ENCODE measurements around the gene C15orf39. TPM values are rescaled to one million over a fixed set of nuclear protein-coding genes. Genes with fewer than 3 reads are reported as not detected.

The C15orf39 gene
- total RNA-seq, 1 donor from 2014 or later = 73.2 TPM

GRCh38 chr15:75178938-75179745 is 22.5 kb upstream of the C15orf39 start:
- DNase-seq (no peak), ATAC-seq (ENCODE audit: low read depth) (no peak)
- intact Hi-C loops (cut with micrococcal nuclease) = loop anchor here (2.0 kb wide), 1 partner anchor 22 kb away; the partner anchor contains the start of gene C15orf39
- H3K36me3 Mint-ChIP-seq (ENCODE audit: low read depth) = no peaks in the 10 kb centered on the region
- TF ChIP-seq, protein P1, sequence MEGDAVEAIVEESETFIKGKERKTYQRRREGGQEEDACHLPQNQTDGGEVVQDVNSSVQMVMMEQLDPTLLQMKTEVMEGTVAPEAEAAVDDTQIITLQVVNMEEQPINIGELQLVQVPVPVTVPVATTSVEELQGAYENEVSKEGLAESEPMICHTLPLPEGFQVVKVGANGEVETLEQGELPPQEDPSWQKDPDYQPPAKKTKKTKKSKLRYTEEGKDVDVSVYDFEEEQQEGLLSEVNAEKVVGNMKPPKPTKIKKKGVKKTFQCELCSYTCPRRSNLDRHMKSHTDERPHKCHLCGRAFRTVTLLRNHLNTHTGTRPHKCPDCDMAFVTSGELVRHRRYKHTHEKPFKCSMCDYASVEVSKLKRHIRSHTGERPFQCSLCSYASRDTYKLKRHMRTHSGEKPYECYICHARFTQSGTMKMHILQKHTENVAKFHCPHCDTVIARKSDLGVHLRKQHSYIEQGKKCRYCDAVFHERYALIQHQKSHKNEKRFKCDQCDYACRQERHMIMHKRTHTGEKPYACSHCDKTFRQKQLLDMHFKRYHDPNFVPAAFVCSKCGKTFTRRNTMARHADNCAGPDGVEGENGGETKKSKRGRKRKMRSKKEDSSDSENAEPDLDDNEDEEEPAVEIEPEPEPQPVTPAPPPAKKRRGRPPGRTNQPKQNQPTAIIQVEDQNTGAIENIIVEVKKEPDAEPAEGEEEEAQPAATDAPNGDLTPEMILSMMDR (IDR thresholded peaks at IDR 0.05) = no peak
- CTCF ChIA-PET = interaction anchor here (1.7 kb wide), 1 partner anchor 136 kb away, joined by 5 read pairs; no protein-coding TSS in a partner anchor
- H3K4me1 Mint-ChIP-seq = peaks cover 12% of the 10 kb centered on the region
- peaks cover 42% of the 10 kb centered on the region for H3K27me3 Mint-ChIP-seq
- no peaks in the 10 kb centered on the region for H3K9me3 Mint-ChIP-seq
- no peak overlapping the region for H3K4me3 Mint-ChIP-seq
- H3K27ac Mint-ChIP-seq = no peak overlapping the region
- POLR2A ChIA-PET = interaction anchor here (0.6 to 1.2 kb wide), 3 partner anchors 8 to 136 kb away, joined by 3 to 5 read pairs (median 3); partner anchors contain the start of gene C15orf39

DNA sequence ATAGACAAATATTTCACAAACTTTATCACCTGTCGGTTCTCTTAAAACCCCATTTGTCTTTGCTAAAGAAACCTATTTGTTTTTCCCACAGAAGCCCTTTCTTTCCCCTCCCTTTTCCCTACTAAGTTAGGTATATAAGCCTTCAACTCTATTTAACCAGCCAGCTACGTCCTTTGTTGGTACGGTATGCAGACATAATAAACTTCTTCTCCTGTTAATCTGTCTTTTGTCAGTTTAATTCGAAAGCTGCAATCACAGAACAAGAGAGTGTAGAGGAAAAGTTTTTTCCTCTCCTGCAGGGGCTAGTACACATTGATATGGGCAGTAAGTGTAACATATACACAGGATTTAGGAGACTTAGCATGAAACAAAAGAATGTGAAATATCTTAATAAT is 21.9 kb upstream of the C15orf39 start:
- H3K27me3 Mint-ChIP-seq = peaks cover 43% of the 10 kb centered on the region
- CTCF ChIA-PET = interaction anchor here (1.7 kb wide), 1 partner anchor 137 kb away, joined by 5 read pairs; no protein-coding TSS in a partner anchor
- H3K27ac Mint-ChIP-seq = no peak overlapping the region
- H3K4me1 Mint-ChIP-seq = peaks cover 18% of the 10 kb centered on the region
- ATAC-seq (ENCODE audit: low read depth) (no peak), DNase-seq (no peak)
- no peaks in the 10 kb centered on the region for H3K9me3 Mint-ChIP-seq
- POLR2A ChIA-PET = interaction anchor here (0.6 to 1.2 kb wide), 3 partner anchors 9 to 137 kb away, joined by 3 to 5 read pairs (median 3); partner anchors contain the start of gene C15orf39
- intact Hi-C loops (cut with micrococcal nuclease) = loop anchor here (2.0 kb wide), 1 partner anchor 21 kb away; the partner anchor contains the start of gene C15orf39
- TF ChIP-seq, protein P1 (IDR thresholded peaks at IDR 0.05) = no peak
- H3K36me3 Mint-ChIP-seq (ENCODE audit: low read depth) = no peaks in the 10 kb centered on the region
- no peak overlapping the region for H3K4me3 Mint-ChIP-seq

DNA sequence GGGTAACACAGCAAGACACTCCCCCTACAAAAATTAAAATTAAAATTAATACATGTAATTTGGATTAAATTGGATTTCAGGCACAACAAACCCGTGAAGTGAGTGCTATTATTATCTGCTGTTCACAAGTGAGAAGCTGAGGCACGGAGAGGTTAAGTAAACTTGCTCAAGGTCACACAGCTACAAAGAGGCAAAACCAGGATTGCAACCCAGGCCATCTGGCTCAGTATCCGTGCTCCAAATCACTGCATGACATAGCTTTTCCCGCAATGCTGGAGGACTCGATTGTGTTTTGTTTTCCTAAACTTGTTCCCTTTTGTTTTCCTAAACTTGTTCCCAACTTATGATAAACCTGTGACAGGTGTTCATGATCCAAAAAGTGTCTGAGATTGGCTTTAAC is 19.9 kb upstream of the C15orf39 start:
- TF ChIP-seq, protein P1 (IDR thresholded peaks at IDR 0.05) = no peak
- Mint-ChIP-seq H3K27ac (no peak overlapping the region), H3K4me1 (peaks cover 19% of the 10 kb centered on the region), H3K4me3 (no peak overlapping the region), H3K36me3 (ENCODE audit: low read depth) (no peaks in the 10 kb centered on the region), H3K9me3 (no peaks in the 10 kb centered on the region), H3K27me3 (peaks cover 38% of the 10 kb centered on the region)
- no peak for DNase-seq
- CTCF ChIA-PET = no interaction called here
- no peak for ATAC-seq (ENCODE audit: low read depth)
- intact Hi-C loops (cut with micrococcal nuclease) = no loop called here
- POLR2A ChIA-PET = interaction anchor here (0.5 to 1.2 kb wide), 3 partner anchors 20 to 249 kb away, joined by 3 to 8 read pairs (median 4); partner anchors contain the start of gene C15orf39

GRCh38 chr15:75182187-75183131 is 19.2 kb upstream of the C15orf39 start:
- TF ChIP-seq, protein P1 (IDR thresholded peaks at IDR 0.05) = no peak
- H3K4me1 Mint-ChIP-seq = peaks cover 19% of the 10 kb centered on the region
- peaks cover 32% of the 10 kb centered on the region for H3K27me3 Mint-ChIP-seq
- ATAC-seq (ENCODE audit: low read depth) (no peak), DNase-seq (no peak)
- ChIA-PET POLR2A (interaction anchor here (0.5 to 1.2 kb wide), 2 partner anchors 19 to 250 kb away, joined by 3 to 4 read pairs; partner anchors contain the start of gene C15orf39), CTCF (no interaction called here)
- no peak overlapping the region for H3K4me3 Mint-ChIP-seq
- no peaks in the 10 kb centered on the region for H3K36me3 Mint-ChIP-seq (ENCODE audit: low read depth)
- H3K9me3 Mint-ChIP-seq = no peaks in the 10 kb centered on the region
- intact Hi-C loops (cut with micrococcal nuclease) = no loop called here
- H3K27ac Mint-ChIP-seq = no peak overlapping the region

Measured in activated B cell treated with CpG ODN at 0.5 μM for 24 hours (primary cell).